Measurements from ENCODE around the gene HMGCL. TPM values are rescaled to one million over a fixed set of nuclear protein-coding genes. Genes with fewer than 3 reads are reported as not detected.
A peak's percentile ranks its signal among the peaks of the same experiment; 100 is the strongest.
"Not testable (repeated sequence)": the region's sequence is repeated elsewhere in the genome, so short reads cannot be mapped to it uniquely, and the experiment has no call there.

Gene HMGCL
- total RNA-seq, 1 donor from 2014 or later = 57.6 TPM

GRCh38 chr1:23798662-23799142 is 26.5 kb downstream of the HMGCL start:
- DNase-seq (ENCODE audit: low spot score) = peak; percentile 59

GRCh38 chr1:23797478-23798448 is 27.5 kb downstream of the HMGCL start:
- no peak for DNase-seq (ENCODE audit: low spot score)

GRCh38 chr1:23796466-23797271 is 28.6 kb downstream of the HMGCL start:
- DNase-seq (ENCODE audit: low spot score) = peak; percentile 30

GRCh38 chr1:23795676-23796465 is 29.4 kb downstream of the HMGCL start:
- no peak for DNase-seq (ENCODE audit: low spot score)

- DNase-seq (ENCODE audit: low spot score) = not testable (repeated sequence)
These were observed 30.5 kb downstream of the HMGCL start for GRCh38 chr1:23794732-23795182.

GRCh38 chr1:23793861-23794731 is 31.1 kb downstream of the HMGCL start:
- DNase-seq (ENCODE audit: low spot score) = no peak

GRCh38 chr1:23793018-23793781 is 32.0 kb downstream of the HMGCL start:
- DNase-seq (ENCODE audit: low spot score) = peak; percentile 70

GRCh38 chr1:23792151-23792945 is 32.9 kb downstream of the HMGCL start:
- no peak for DNase-seq (ENCODE audit: low spot score)

- DNase-seq (ENCODE audit: low spot score) = no peak
These were observed 33.6 kb downstream of the HMGCL start for GRCh38 chr1:23791516-23792047.

- DNase-seq (ENCODE audit: low spot score) = peak; percentile 93
These were observed 34.3 kb downstream of the HMGCL start, which contains the start of gene LYPLA2 for GRCh38 chr1:23790696-23791515. LYPLA2 (plus strand) TSS chr1:23791145; CDS start chr1:23792683, 1,538 bp downstream.

- no peak for DNase-seq (ENCODE audit: low spot score)
These were observed 36.5 kb downstream of the HMGCL start for GRCh38 chr1:23788695-23789094.

- DNase-seq (ENCODE audit: low spot score) = no peak
These were observed 37.5 kb downstream of the HMGCL start for GRCh38 chr1:23787701-23788100.

GRCh38 chr1:23784846-23785245 is 40.4 kb downstream of the HMGCL start:
- no peak for DNase-seq (ENCODE audit: low spot score)

- DNase-seq (ENCODE audit: low spot score) = not testable (repeated sequence)
These were observed 42.1 kb downstream of the HMGCL start for GRCh38 chr1:23783141-23783540.

GRCh38 chr1:23779826-23780371 is 45.3 kb downstream of the HMGCL start:
- DNase-seq (ENCODE audit: low spot score) = no peak

GRCh38 chr1:23777979-23778814 is 47.0 kb downstream of the HMGCL start, which contains the start of gene PITHD1:
PITHD1 (plus strand) TSS chr1:23778418; CDS start chr1:23778516, 98 bp downstream.
- DNase-seq (ENCODE audit: low spot score) = peak; percentile 74
